AG04449 (cell line): ENCODE results near the gene PRKCH.

Experiments used
- CTCF ChIA-PET: fragments of 350-600 bp; formaldehyde crosslinking; extraction: SDS; loops from one replicate; lab custom pipeline; 2021; ENCODE audit warnings: antibody characterized with exemption; lab: Yijun Ruan, JAX
- POLR2A ChIA-PET: fragments of 400-600, 350-600 bp; formaldehyde crosslinking; extraction: SDS; loops from one replicate; lab custom pipeline; 2020; ENCODE audit warnings: antibody characterized with exemption, inconsistent platforms; lab: Yijun Ruan, JAX
- DNase-seq: peaks from one replicate; pipeline ENCODE4 v3.0.0-alpha.2; 2010; ENCODE audit warnings: low read depth, low spot score
- H3K4me3 ChIP-seq: 2 replicates; pipeline ENCODE4 v1.5.1; 2011; ENCODE audit warnings: low read depth, mild to moderate bottlenecking, control low read depth, low read length
- TF ChIP-seq, protein P1 (sequence below): IDR thresholded peaks from one replicate; pipeline ENCODE4 v1.5.1; 2011; ENCODE audit warnings: mild to moderate bottlenecking, moderate library complexity, low read length, control low read depth, inconsistent platforms; ENCODE audit not compliant: insufficient read depth; ENCODE audit errors: missing control alignments

PRKCH gene

DNA sequence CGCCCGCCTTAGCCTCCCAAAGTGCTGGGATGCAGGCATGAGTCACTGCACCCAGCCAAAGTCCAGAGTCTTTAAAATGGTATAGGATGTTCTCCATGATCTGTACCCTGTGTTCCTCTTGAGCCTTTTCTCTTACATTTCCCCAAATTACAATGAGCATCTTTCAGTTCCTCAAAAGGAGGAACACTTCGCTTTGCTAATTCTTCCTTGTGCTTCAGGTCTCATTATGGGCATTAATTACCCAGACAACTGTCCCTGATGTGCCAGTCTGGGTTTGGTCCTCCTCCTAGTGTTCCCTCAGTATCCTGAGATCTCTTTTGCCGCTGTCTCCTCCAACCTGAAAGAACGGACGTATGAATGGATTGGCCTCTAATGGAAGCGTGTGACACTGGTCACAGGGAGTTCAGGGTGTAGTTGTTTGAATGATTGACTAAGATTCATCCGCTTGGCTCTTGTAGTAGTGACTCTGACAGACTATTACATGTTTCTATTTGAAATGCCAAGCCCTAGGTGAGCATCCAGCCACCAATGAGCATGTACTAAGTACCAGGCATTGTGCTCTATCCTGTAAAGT lies 8.2 kb downstream of the PRKCH start:
- ChIA-PET CTCF (no interaction called here), POLR2A (no interaction called here)
- no peak overlapping the region for H3K4me3 ChIP-seq
- no peak for DNase-seq
- TF ChIP-seq, protein P1, sequence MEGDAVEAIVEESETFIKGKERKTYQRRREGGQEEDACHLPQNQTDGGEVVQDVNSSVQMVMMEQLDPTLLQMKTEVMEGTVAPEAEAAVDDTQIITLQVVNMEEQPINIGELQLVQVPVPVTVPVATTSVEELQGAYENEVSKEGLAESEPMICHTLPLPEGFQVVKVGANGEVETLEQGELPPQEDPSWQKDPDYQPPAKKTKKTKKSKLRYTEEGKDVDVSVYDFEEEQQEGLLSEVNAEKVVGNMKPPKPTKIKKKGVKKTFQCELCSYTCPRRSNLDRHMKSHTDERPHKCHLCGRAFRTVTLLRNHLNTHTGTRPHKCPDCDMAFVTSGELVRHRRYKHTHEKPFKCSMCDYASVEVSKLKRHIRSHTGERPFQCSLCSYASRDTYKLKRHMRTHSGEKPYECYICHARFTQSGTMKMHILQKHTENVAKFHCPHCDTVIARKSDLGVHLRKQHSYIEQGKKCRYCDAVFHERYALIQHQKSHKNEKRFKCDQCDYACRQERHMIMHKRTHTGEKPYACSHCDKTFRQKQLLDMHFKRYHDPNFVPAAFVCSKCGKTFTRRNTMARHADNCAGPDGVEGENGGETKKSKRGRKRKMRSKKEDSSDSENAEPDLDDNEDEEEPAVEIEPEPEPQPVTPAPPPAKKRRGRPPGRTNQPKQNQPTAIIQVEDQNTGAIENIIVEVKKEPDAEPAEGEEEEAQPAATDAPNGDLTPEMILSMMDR, result no peak

DNA sequence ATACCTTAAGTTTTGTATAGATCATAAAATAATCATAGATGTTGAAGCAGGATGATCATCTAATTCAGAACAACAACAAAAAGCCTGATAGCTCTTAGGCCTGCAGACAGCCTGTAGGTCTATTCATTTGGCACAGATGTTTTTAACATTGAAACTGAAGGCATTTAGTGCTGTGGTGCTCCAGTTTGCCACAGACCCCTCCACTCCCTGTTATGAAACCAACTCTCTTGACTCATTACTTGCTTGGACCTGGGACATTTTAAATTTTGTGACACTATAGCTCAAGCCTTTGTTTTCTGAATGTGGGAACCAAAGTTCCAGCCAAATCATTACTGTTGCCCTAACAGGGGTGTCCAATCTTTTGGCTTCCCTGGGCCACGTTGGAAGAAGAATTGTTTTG lies 9.1 kb downstream of the PRKCH start:
- TF ChIP-seq, protein P1, result no peak
- POLR2A ChIA-PET, result no interaction called here
- DNase-seq, result no peak
- H3K4me3 ChIP-seq, result no peak overlapping the region
- CTCF ChIA-PET, result no interaction called here

DNA sequence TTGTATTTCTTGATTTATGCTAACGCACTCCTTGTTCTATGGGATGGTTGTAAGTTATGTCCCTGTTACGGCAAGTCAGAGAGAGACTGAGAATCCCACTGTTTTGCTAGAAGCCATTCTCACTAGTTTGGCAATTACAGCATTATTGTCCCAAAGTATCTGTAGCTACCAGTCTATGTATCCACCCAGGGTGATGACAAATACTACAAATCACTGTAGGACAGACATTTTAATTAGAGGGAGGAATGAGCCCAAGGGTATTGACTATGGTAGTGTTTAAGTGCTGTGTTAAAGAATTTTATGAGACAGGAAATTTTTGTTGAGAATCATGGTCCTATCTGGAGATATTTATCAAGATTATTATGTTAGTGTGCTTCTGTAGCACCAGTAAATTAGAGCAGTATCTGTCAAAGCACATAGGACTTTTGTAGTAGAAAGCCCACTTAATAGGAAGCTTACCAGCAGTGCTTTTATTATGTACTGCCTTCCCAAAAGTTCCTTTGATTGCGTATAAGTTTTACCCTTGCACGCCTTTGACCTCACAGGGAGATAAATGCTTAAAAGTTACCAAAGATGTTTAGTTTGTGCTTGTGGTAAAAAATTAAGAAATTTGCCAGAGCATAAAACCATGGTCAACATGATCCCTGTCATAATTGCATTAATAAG lies 10.7 kb downstream of the PRKCH start:
- H3K4me3 ChIP-seq, result no peak overlapping the region
- no peak for DNase-seq
- CTCF ChIA-PET, result no interaction called here
- POLR2A ChIA-PET, result no interaction called here
- TF ChIP-seq, protein P1, result no peak

- ChIA-PET CTCF (no interaction called here), POLR2A (no interaction called here)
- no peak for DNase-seq
- TF ChIP-seq, protein P1, result no peak
- H3K4me3 ChIP-seq, result no peak overlapping the region
Observed at GRCh38 chr14:61332658-61333029, 11.3 kb downstream of the PRKCH start.

DNA sequence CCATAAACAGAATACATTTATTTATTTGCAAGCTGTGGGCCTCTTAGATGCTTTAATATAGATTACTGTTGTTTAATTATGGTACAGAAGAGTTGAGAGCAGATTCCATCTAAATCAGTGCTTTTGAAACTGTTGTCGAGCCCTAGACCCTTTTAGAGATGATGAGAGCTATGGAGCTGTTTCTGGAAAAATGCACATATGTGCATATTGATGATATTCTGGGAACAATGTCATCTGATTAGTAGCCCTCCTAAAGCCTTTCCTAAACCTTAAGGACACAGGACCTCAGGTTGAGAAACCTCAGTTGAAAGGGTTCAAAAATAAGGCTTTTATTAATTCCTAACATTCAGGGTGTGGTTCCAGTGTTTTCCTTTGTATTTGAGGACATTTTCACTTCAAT lies 11.7 kb downstream of the PRKCH start:
- ChIA-PET POLR2A (no interaction called here), CTCF (no interaction called here)
- no peak overlapping the region for H3K4me3 ChIP-seq
- TF ChIP-seq, protein P1, result no peak
- no peak for DNase-seq

DNA sequence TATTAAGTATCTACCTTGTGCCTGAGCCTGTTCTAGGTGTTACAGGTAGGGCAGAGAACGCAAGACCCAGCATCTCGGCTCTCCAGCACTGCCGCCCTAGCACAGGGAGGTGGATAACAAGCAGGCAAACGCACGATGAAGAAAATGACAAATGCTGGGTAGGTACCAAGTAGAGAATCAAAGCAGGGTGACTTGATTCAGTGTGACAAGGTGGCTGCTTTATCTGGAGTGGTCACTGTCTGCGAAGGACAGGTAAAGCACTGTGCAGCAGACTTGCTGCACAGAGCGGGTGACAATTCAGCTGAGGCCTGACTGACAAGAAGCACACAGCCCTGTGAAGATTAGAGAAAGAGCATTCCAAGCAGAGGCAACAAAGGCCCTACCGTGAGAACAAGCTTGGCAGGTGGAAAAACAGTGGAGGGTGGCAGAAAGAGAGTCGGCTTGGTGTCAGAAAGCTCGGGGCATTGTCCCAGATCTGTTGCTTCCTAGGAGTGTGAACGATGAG lies 12.9 kb downstream of the PRKCH start:
- ChIA-PET POLR2A (no interaction called here), CTCF (no interaction called here)
- TF ChIP-seq, protein P1, result no peak
- no peak overlapping the region for H3K4me3 ChIP-seq
- no peak for DNase-seq
